DND-41 (cell line): Measurements from ENCODE around the gene NAT8L.

ENCODE experiments used
- CTCF ChIP-seq: IDR thresholded peaks from 2 replicates; pipeline ENCODE4 v1.5.1; 2012; ENCODE audit warnings: borderline replicate concordance, low read length, moderate library complexity, mild to moderate bottlenecking; ENCODE audit not compliant: poor library complexity, severe bottlenecking; ENCODE audit errors: extremely low read depth
- EZH2 ChIP-seq: IDR thresholded peaks from 3 replicates; pipeline ENCODE4 v1.6.1; 2012; ENCODE audit warnings: borderline replicate concordance, low read depth, mild to moderate bottlenecking, moderate library complexity, low read length, inconsistent platforms; ENCODE audit not compliant: severe bottlenecking

DNA sequence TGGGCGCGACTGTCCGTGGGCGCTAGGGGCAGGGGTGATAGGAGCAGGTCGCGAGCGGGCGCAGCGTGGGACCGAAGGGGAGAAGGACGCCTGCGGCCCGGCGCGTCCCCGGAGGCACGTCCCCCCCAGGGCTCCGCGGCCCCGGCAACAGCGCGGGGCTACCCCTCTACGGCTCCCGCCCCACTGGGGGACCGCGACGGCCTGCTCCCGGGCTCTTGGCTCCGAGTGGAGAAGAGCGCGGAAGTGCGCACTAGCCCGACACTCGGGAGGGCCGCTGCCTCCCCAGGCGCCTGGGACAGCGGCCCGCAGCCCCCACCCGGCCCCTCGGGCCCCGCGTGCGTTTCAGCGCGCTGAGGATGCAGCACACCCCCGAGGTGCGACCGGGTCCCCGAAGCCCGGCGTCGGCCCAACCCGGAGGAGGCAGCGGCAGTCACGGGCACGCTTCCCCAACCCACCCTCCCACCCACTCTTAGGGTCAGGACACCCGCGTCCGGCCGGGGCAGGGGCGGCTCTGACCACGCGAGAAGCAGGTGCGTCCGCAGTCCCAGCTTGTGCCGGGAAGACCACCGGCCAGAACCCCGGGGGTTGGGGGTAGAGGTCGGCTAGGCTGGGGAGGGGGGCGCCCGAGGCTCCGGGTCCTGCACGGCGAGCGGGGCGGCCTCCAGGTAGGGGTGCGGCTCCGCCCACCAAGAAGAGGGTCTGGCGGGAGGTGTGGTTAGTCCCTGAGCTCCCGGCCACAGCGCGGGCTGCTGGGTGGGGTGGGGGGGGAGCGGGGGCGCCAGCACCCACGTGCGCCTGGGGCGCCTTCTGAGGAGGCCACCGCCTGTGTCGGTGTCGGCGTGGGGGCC, 18.5 kb upstream of the NAT8L start:
- TF ChIP-seq CTCF: no peak
- no peak for TF ChIP-seq EZH2
